Activated T-helper 1 cell treated with Interleukin-2 at 50 U/mL for 16 hours (primary cell): Measurements from ENCODE around the gene PTPRN2.
"Not testable (repeated sequence)": the region's sequence is repeated elsewhere in the genome, so short reads cannot be mapped to it uniquely, and the experiment has no call there.

Experiments
- DNase-seq: peaks from one replicate; pipeline ENCODE4 v3.0.0-alpha.2; 2020; ENCODE audit warnings: low read depth

PTPRN2 gene

DNA sequence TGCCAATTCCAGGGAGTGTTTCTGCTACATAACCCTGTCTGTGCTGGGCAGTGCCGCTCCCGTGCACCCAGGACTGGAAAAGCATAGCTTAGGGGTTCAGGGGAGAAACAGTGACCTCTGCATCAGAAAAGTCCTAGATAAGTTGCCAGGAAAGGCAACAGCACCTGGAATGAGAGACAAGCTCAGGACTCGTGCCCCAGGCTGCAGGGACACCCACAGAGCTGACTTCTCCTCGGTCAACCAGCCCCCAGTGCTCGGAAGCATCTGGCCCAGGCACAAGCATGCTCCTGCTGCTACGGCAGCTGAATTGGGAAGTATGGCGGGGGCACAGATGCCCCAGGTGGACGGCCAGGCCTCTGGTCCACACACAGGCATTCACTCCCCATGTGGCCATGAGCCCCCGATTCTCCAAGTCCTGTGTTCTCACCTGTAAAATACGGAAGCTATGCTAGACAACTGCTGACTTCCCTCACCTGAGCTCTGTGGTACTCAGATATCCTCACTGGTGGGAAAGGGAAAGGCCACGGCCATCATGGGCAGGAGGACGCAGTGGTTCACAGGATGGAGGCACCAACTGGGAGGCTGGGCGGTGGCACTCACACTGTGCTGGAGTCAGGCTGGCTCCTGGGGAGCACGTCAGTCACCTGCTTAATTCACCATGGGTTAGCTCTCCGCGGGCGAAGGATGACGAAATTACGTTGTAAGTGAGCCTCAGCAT is 220.5 kb downstream of the PTPRN2 start:
- DNase-seq, result no peak

- DNase-seq, result no peak
These were observed 221.3 kb downstream of the PTPRN2 start for GRCh38 chr7:158366346-158366745.

- DNase-seq, result no peak
These were observed 222.4 kb downstream of the PTPRN2 start for GRCh38 chr7:158365267-158365666.

DNA sequence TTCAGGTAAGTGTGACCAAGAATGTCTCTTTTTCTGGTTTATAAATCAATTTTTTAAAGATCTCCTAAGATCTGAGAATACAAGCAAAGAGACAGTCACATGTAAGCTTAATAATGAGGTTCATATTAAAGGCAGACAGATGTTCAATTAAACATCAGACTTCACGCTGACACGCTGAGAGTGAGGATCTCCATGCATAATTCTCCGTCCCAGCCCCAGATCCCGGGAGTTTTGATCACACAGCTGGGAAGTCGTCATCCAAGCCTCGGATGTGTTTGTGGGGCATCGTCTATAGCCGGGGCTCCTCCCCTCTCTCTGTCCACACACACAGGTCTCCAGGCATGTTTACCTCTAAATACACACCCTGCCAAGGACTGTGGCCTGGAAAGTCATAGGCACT is 223.2 kb downstream of the PTPRN2 start:
- no peak for DNase-seq

- DNase-seq, result no peak
These were observed 224.4 kb downstream of the PTPRN2 start for GRCh38 chr7:158362912-158363905.

DNA sequence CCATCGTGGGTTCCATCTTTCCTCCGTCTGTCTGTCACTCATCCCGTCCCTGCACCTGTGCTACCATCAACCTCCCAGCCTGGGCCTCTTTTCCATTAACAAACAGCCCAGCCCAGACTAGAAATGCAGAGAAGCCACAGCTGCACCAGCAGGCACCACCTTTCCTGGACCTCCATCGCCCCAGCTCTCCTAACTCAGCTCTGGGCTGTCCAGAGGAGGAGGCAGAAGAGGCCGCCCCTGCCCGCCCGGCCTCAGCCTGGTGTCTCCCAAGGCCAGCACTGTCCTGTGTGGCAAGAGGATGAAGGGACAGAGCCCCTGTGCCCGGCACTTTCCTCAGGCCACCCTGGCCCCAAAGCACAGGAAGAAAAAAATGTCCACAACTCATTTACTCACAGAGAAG is 225.6 kb downstream of the PTPRN2 start:
- DNase-seq, result no peak

- no peak for DNase-seq
These were observed 226.2 kb downstream of the PTPRN2 start for GRCh38 chr7:158361326-158361946.

DNA sequence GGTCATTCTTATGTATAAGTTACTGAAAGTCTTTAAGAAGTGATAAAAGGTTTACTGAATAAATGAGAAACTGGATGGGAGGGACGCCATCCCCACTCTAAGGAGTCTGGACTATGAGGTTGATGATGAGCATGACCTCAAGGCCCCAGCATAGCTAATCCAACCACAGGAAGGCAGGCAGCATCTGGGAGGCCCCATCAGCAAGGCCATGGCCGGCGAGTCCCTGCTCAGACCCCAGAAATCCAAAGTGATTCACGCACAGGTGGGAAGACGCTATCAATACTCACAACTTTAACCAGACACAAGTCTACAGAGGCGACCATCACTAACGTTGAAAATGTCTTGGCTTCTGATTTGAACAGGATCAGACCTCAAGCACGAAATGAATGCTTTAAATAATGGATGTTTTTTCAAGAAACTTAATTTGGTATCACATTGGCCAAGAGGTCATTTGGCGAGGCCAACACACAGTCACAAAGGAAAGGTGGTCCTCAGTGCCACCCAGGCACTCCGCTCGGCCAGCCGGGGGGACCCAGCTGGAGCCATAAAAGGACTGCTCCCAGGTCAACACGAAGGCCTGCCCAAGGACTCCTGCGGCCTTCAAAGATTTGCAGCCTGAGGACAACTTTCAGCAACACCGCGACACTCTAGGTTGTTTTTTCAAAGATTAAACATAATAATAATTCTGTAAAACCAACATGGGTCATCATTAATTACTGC is 228.5 kb downstream of the PTPRN2 start:
- DNase-seq, result no peak

DNA sequence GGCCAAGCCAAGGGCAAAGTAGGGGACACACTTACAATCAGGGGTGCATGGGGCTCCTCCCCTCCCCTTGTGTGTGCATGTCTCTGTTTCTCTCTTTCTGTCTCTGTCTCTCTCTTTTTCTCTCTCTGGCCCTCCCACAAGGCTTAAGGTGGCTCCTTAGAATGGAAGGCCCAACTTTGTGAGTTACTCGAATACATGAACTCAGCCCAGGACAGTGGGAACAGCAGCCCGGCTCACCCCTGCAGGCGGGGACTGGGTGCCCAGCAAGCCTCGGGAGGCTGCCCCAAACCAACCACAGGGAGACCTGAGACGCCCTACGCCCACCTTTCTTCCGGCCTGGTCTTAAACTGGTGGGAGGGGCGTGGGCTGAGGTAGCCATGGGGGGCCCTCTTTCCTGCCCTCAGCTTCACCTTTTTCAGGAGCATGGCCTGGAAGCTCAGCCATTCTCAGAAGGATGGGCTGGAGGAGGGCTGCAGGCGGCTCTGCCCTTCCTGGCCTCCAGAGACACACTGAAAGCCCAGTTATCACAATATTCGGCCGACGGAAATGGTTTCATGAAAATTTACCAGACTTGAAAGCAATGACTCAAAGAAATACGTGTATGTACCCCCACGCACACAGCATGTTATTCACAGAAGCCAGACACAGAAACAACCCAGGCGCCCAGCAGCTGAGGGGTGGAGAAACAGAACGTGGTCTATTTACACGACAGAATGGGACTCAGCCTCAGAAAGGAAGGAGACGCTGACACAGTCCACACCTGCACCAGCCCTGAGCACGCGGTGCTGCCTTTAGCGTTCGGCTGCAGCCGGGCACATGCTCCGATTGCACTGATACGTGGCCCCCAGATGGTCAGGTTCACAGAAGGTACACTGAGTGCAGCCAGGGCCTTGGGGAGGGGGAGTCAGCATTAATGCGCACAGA is 229.5 kb downstream of the PTPRN2 start:
- DNase-seq, result no peak

GRCh38 chr7:158357106-158357897 is 230.3 kb downstream of the PTPRN2 start:
- no peak for DNase-seq

DNA sequence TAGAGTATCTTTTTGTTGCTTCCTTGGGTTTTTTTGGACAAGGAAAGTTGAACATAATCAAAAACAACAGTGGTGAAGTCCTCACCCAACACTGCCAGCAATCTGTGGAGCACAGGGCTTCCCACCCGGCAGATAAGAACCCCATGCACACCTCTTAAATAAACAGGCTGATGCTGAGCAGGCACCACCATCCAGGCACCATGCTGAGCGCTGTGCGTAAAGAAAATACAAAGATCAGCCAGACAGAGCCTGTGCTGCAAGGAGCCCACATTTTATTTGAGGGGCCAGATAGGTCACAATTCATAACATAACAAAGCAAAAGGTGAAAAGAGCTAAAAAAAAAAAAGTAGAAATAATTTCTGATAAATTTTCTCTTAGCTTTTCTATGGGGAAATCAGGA is 231.2 kb downstream of the PTPRN2 start:
- no peak for DNase-seq

GRCh38 chr7:158355456-158356065 is 232.1 kb downstream of the PTPRN2 start:
- DNase-seq, result no peak

DNA sequence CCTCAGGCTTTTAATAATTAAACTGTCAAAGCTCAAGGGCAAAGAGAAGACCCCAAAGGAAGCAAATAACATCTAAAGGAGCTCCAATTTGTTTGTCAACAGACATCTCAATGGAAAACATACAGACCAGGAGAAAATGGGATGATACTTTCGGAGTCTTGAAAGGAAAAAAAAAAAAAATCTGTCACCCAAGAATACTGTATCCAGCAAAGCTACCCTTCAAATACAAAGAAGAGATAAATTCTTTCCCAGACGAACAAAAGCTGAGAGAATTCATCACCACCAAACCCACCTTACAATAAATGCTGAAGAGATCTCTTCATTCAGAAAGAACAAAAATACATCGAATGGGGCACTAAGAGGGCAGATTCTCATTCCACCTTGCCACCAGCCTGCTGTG is 232.8 kb downstream of the PTPRN2 start:
- no peak for DNase-seq

DNA sequence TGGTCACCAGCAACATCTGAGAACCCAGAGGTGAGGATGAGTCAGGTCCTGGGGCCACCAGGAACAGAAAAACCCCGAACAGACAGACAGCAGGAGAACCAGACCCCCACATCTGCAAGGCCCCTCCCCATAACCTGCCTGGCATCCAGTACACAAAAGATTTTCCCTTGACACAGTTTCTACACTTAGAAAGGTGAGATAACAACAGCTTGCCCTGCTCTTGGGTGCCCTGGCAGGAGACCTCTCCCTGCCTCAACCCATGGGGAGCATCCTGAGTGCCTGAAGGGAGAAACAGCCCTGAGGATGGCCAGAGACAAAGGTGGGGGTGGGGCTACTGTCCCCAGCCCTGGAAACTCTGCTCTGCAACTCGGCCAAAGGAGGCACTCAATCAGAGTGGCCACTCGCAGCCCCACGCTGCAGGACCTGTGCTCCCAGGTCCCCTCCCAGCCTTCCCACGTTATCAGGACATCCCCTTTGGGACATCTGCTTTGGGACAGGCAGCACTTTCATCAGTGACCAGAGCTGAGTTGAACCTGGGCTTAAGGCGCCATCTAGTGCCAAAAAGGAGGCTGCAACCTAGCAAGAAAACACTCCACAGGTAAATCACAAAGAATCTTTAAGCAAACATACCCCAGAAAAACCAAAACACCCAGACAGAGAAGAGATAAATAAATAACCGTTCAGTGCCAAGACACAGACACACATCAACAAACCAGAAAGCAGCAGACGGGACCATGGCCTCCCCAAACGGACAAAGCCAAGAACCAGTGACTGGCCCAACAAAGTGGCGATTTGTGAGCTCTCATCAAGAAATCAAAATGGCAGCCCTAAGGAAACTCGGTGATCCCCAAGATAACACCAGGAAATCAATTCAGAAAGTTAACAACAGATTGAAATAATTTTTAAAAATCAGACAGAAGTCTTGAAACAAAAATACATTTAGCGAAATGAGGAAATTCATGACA is 233.7 kb downstream of the PTPRN2 start:
- DNase-seq, result no peak

DNA sequence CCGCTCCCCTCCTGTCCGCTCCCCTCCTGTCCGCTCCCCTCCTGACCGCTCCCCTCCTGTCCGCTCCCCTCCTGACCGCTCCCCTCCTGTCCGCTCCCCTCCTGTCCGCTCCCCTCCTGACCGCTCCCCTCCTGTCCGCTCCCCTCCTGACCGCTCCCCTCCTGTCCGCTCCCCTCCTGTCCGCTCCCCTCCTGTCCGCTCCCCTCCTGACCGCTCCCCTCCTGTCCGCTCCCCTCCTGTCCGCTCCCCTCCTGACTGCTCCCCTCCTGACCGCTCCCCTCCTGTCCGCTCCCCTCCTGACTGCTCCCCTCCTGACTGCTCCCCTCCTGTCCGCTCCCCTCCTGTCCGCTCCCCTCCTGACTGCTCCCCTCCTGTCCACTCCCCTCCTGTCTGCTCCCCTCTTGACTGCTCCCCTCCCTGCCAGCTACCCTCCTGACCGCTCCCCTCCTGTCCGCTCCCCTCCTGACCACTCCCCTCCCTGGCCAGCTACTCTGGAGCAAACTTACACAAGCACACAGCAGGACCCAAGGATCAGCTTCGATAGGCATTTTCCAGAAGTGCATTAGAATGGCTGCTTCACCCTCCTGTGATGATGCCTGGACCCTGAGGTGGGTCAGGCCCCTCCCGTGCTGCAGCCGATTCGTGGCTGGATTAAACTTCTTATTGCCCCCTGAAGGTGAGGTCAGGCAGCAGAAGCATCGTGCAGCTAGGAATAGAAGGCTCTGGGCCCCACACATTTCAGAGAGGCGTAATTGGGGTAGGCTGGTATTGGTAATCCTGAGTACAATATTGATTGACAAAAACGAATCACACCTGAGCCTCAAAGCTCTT is 235.5 kb downstream of the PTPRN2 start:
- DNase-seq, result not testable (repeated sequence)

DNA sequence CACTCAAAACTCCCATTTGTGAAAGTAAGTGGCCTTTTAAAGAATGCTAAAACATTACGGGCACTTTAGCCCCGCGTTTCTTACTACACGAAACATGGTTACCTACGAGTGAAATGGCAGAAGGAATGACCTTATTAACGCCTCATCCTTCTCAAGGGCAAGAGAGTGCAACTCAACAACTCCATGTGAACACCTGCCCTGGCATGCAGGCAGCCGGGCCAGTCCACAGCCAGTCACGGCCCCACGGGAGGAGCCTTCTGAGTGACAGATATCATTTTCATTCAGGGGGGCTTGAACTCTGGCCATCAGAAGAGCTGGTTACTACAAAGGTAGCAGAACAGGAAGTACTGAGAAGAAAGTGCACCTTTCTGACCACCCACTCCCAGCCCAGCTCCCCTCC is 236.1 kb downstream of the PTPRN2 start:
- DNase-seq, result no peak

DNA sequence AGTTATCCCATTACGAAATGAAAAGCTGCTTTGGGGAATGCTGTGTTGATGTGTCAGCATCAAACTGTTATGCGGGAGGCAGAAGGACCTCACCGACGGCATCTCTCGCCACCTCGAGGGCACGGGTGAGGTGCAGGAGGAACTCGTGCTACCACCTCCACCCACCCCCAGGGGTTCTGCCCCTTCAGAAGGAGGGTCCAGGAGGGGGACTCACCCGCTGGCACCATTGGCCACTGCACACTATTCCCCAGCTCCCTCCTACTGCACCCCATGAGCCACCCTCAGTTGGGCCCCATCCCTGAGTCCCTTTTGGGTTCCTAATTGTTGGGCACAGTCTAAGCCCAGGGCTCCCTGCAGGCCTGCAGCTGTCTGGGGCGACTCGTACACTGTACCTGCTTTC is 236.6 kb downstream of the PTPRN2 start:
- DNase-seq, result no peak
